Measurements from ENCODE around the gene CPVL.

DNA sequence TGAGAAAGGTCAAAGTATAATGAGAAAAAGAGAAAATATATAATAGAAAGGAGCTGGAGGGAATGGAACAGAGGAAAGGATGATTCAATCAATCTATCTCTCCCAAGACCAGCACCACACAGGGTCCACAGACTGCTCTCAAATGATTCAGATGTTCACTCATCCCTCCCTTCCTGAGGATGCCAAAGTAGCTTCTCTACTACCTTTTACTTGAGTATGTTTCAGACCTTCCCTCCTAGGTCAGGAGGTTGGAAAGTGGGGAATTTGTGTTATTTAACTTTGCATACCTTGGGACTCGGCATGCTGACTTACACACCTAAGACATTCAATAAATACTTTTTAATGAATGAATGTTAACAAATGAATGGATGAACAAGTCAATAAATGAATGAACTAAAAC lies 30.6 kb downstream of the CPVL start:
- TF ChIP-seq, protein P1, sequence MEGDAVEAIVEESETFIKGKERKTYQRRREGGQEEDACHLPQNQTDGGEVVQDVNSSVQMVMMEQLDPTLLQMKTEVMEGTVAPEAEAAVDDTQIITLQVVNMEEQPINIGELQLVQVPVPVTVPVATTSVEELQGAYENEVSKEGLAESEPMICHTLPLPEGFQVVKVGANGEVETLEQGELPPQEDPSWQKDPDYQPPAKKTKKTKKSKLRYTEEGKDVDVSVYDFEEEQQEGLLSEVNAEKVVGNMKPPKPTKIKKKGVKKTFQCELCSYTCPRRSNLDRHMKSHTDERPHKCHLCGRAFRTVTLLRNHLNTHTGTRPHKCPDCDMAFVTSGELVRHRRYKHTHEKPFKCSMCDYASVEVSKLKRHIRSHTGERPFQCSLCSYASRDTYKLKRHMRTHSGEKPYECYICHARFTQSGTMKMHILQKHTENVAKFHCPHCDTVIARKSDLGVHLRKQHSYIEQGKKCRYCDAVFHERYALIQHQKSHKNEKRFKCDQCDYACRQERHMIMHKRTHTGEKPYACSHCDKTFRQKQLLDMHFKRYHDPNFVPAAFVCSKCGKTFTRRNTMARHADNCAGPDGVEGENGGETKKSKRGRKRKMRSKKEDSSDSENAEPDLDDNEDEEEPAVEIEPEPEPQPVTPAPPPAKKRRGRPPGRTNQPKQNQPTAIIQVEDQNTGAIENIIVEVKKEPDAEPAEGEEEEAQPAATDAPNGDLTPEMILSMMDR (IDR thresholded peaks at IDR 0.05; ENCODE audit: insufficient read depth, low read depth, low read length) = no peak
- TF ChIP-seq EZH2 (IDR thresholded peaks at IDR 0.05; ENCODE audit: insufficient read depth, low read length) = no peak
